Smooth muscle cell of the brain vasculature (primary cell): ENCODE data around the gene UPF3A.
"Not testable (repeated sequence)": the region's sequence is repeated elsewhere in the genome, so short reads cannot be mapped to it uniquely, and the experiment has no call there.

Experiments
- DNase-seq: peaks from one replicate; pipeline ENCODE4 v3.0.0-alpha.2; 2012; ENCODE audit warnings: low read depth, low spot score

The UPF3A gene, protein sequence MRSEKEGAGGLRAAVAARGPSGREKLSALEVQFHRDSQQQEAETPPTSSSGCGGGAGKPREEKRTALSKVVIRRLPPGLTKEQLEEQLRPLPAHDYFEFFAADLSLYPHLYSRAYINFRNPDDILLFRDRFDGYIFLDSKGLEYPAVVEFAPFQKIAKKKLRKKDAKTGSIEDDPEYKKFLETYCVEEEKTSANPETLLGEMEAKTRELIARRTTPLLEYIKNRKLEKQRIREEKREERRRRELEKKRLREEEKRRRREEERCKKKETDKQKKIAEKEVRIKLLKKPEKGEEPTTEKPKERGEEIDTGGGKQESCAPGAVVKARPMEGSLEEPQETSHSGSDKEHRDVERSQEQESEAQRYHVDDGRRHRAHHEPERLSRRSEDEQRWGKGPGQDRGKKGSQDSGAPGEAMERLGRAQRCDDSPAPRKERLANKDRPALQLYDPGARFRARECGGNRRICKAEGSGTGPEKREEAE

DNA sequence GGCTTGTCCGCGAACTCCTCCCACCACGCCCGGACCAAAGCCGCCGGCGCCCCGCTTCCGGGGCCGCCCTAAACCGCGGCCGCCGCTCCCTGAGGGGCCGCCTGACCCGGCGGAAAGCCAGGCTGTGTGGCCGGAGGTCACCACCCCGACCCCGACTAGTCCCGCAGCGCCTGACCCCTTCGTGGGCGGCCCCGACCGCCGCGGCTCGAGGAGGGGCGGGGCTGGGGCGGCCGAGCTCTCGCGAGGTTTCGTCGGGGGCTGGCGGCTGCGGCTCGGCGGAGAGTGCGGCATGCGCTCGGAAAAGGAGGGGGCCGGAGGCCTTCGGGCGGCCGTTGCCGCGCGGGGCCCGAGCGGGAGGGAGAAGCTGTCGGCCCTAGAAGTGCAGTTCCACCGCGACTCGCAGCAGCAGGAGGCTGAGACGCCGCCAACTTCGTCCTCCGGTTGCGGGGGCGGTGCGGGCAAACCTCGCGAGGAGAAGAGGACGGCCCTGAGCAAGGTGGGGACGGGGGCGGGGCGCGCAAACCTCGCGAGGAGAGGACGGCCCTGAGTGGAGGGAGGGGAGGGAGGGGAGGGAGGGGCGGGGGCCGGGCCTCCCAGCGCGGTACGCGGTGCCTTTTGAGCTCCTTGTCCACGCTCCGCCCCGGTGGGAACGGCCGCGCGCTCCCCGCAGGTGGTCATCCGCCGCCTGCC, at the start of gene UPF3A:
UPF3A (plus strand) TSS at position 251 of the 690 bp plus-strand sequence; CDS start at position 290, 39 bp downstream.
- DNase-seq, result peak; percentile 87

DNA sequence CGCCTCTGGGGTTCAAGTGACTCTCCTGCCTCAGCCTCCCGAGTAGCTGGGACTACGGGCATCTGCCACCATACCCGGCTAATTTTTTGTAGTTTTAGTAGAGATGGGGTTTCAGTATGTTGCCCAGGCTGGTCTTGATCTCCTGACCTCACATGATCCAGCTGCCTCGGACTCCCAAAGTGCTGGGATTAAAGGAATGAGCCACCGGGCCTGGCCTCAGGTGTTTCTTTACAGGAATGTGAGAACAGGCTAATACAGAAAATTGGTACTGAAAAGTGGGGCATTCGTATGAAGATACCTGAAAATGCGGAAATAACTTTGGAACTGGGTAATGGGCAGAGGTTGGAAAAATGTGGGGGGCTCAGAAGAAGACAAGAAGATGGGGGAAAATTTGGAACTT, 49.5 kb upstream of the UPF3A start:
- no peak for DNase-seq

DNA sequence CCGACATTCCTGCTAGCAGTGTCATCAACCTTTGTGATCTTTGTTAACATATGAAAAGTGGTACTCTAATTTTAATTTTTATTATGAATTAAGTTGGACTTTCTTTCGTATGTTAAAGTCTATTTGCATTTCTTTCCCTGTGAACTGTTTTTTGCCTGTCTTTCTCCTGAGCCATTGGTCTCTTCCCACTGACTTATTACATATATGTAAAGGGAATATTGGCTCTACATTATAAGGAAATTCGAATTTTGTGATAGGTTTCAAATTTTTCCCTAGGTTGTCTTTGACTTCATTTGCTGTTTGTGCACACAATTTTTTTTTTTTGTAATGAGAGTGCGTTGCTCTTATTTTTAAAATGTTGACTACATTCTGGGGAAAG, 47.1 kb upstream of the UPF3A start:
- DNase-seq, result no peak

DNA sequence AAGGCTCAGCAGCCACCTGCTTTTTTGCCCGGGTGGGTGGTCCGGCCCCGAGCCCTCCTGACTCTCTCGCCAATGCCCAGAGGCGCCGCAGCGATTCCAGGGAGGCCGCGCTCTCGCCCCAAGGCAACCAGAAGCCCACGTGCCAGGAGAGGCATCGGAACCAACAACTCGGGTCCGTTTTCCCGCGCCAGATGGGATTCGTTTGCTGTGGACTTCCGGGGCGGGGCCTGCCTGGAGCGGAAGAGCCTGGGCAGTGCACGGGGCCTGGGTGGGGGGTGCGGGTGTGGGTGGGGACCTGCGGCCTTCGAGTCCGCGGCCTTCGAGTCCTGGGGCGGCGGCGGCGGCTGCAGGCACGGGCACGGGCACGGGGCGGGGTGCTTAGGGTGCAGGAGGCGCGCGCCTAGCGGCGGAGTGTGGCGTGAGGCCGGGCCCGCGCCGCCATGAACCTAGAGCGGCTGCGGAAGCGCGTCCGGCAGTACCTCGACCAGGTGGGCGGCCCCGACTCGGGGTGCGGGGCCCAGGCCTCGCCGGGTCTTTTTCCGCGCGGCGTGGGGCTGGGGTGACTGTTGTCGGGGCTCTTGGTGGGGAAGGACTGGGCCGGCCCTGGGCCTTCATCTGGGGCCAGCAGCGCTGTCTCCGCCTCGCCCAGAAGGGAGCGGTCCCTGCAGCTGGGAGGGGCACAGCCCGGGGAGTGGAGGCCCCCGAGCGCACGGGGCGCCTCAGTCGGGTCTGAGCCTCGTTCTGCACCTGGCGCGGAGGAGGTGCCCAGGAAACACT, 46.6 kb upstream of the UPF3A start, which contains the start of gene CDC16:
CDC16 (plus strand) TSS at position 253 of the 777 bp plus-strand sequence; CDS start at position 441, 188 bp downstream.
- DNase-seq, result peak; percentile 67

DNA sequence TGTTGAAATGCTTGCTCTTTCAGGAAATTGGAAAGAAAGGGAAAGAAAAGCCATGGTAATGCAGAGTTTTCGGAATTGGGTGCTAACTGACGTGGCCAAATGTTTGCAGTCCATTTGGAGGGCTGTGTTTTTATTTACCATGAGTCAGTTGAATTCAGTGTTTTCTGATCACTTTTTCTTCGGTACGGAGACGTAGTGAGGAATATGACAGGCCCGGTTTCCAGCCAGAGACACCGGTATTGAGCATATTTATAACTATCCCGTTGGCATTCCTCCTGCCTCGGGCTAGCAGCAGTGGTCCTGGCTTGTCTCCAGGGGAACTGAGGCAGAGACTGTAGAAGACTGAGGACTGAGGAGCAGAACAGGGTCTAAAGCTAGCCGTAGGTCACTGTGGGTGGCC, 45.7 kb upstream of the UPF3A start:
- DNase-seq, result no peak

DNA sequence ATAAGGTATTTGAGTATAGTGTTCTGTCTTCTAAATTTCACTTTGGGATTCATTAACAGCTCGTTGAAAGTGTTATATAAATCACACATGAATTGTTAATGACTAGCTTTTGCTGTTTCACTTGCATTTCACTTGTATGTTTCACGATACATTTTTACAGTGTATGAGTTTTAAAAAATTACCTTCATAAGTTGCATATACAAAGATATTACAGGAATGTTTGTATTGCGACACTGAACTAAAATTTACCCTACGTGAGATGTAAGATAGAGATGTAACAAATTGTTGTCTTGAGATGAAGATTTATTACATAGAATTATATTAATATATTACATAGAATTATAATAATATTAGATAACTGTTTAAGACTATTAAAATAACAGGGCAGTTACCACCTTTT, 45.2 kb upstream of the UPF3A start:
- no peak for DNase-seq

DNA sequence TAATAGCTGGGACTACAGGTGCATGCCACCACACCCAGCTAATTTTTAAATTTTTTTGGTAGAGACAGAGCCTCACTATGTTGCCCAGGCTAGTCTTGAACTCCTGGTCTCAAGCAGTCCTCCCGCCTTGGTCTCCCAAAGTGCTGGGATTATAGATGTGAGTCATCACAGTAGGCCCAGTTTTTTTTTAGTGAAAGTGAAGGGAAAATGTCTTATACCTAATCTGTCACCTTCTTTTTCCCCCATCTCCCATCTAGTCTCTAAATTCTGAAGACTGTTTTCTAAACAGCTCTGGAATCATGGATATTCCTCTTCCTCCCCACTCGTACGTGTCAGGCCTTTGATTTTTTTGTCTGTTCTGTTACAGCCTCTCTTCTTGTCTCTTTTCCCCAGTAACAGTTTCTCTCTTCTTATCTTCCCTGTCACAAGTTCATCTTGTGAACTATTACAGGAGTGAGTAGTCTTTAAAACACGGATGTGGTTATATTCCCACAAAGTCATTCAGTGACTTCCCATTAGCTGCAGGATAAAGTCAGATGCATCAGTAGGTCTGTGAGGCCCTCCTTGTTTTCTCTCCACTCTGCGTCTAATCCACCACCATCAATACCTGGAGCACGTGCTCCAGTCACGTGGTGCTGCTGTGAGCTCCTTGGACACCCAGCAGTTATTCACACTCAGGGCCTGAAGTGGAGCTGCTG, 43.8 kb upstream of the UPF3A start:
- DNase-seq, result no peak

DNA sequence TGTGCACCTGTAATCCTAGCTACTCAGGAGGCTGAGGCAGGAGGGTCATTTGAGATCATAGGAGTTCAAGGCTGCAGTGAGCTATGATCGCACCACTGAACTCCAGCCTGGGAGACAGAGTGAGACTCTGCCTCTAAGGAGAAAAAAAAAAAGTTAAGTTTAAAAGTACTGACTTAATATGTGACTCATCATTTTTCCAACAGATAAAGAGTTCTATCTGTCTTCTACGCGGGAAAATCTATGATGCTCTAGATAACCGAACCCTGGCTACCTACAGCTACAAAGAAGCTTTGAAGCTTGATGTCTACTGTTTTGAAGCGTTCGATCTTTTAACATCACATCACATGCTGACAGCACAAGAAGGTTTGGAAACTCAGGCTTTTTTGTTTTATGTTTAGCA, 39.5 kb upstream of the UPF3A start:
- DNase-seq, result no peak

DNA sequence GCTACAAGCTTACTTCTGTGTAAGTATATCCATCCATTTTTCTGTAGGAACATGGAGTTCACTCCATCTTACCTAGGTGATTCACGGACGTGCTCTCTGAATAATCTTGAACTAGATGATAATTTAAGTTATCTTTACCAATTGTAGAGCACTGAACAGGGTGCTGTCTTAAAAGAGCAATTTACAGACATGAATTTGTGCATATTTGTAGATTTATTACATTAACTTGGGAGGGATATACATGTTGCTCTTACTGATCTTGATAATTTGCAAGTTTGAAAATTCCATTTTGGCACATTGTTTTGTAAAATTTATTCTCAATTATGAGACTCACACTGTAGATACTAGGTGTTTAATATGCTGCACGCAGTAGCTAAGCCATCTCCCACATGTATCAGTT, 37.4 kb upstream of the UPF3A start:
- no peak for DNase-seq

DNA sequence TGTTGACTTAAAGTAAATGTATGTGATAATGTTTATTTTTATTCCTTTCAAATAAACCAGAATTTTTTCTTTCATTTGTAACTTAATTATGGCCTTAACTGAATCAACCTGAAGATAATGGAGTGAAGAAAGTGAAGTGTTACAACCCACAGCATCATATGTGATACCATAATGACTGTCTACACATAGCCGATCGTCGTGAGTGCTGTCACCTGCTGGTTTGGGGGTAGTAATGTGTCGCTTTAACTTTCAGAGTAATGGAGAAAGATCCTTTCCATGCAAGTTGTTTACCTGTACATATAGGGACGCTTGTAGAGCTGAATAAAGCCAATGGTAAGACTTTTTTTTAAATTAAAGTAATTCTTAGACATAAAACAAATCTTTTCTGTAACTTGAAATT, 36.8 kb upstream of the UPF3A start:
- DNase-seq, result no peak

DNA sequence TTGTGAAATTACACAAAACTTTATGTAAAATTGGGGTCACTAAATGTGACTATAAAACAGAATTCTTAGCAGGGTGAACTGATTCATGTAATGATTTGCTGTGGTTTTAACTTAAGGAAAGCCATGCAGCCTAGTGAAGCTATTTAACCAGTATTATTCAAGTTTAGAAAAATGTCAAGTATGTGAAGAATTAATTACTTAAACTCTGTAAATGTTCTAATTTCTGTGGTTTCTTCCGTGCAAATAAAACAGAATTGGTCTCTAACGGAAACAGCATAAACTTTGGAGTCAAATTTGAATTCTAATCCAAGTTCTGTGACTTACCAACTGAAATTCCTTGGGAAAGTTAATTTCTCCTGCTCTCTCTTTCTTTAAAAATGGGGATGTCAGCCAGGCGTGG, 33.4 kb upstream of the UPF3A start:
- no peak for DNase-seq

DNA sequence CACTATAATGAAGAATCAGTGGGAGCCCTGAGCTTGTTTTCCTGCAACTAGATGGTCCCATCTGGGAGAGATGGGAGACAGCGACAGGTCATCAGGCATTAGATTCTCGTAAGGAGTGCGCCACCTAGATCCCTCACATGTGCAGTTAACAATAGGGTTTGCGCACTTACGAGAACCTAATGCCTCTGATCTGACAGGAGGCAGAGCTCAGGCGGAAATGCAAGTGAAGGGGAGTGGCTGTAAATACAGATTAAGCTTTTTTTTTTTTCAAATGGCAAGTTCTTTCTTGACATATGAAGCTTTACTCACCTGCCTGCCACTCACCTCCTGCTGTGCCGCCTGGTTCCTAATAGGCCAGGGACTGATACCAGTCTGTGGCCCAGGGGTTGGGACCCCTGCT, 32.3 kb upstream of the UPF3A start:
- DNase-seq, result no peak

DNA sequence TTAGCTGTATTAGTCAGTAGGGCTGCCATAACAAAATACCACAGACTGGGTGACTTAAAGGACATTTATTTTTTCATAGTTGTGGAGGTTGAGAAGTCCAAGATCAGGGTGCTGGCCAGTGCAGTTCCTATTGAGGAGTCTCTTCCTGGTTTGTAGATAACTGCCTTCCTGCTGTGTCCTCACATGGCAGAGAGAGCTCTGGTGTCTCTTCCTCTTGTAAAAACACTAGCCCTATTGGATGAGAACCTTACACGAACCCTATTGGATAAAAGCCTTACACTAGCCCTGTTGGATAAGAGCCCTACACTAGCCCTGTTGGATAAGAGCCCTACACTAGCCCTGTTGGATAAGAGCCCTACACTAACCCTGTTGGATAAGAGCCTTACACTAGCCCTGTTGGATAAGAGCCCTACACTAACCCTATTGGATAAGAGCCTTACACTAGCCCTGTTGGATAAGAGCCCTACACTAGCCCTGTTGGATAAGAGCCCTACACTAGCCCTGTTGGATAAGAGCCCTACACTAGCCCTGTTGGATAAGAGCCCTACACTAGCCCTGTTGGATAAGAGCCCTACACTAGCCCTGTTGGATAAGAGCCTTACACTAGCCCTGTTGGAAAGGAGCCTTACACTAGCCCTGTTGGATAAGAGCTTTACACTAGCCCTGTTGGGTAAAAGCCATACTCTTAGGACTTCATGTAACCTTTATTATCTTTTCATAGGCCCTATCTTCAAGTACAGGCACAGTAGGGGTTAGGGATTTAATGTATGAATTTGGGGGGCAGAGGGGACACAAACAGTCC, 29.6 kb upstream of the UPF3A start:
- DNase-seq, result not testable (repeated sequence)

DNA sequence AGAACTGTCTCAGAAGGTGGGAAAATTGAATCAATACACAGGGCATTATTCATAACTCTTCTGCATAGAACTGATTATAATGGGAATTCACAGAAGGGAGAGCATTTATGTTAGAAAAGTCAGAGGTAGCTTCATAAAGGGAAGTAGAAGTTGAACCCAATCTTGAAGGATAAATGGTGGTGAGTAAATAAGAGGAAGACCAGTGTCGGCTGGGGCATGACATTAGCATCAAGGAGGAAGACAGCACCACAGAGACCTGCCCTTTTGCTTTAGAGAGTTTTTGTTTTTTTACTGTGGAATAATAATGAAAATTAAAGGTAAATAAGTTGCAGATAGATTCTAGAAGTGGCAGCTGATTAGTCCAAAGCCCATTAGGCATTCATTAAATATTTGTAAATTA, 24.9 kb upstream of the UPF3A start:
- DNase-seq, result no peak

DNA sequence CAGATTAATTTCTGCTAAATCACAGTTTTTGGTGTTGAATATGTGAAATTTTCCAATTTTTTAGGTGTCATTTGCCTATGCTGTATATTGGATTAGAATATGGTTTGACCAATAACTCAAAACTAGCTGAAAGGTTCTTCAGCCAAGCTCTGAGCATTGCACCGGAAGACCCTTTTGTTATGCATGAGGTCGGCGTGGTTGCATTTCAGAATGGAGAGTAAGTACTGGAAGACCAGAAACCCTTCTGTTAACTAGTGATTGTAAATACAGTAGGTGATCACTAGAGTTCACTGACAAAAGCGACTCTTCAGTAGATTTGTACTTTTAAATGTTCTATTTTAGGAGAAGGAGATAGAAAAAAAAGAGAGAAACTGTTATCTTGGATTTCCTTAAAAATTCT, 24.4 kb upstream of the UPF3A start:
- no peak for DNase-seq

DNA sequence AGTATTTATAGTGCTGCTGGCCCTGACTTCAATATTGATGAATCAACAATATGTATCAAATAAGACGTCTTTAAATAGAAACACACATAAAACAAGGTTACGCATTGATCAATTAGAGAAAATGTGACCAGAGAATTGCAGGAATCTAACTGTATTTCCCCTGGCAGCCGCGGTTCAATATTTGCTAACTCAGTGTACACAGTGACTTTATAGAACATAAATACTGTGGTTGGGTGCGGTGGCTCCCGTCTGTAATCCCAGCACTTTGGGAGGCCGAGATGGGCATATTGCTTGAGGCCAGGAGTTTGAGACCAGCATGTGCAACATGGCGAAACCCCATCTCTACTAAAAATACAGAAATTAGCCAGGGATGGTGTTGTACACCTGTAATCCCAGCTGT, 22.8 kb upstream of the UPF3A start:
- no peak for DNase-seq

DNA sequence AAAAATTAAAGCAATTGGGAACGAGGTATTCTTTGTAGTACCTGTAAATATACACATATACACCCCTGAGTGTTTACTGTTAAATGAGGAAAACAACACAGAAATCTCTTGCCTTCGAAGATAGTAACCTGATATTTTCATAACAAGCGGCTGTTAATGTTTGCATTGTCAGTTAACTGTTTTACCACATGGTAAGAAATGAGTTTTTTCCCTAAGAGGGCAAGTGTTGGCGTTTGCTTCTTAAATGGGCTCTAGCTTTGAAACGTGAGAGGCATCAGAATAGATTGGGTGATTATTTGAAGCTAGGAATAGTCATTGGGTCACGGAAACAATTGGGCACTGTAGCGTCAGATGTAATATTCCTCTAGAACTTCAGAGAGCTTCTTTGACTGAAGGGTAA, 22.0 kb upstream of the UPF3A start:
- DNase-seq, result no peak

DNA sequence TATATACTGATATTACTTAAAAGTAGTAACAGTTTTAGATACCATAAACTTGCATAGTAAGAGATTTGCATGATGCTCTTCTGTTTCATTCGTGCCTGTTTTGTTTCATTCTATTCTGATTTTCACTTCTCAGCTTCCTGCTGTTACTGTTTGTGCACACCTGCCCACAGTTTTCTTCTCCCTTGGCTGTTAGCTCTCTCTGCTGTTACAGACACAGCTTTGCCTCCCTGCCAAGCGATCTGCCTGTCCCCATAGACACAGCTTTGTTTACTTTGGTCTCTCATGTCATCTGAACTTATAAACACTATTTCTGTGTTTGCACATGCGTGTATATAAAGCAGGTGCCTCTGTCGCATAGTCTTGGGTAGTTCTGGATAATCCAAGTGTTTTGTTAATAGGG, 21.4 kb upstream of the UPF3A start:
- DNase-seq, result no peak

DNA sequence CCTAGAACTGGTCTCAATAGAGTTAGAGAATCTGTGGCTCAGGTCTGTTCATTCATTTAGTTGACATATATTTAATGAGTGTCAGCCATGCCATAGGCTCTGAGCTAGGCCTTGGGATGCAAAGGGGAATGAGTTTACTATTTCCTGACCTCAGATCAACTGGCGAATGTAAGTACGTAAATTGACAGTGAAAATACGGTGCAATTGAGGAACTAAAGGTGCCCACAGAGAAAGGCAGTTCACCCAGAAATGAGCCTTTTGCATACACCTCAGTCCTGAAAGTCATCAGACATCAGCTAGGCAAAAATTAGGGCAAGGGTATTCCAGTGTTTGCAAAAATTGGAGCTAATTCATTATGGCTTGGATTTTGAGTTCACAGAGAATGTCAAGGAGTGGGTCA, 20.6 kb upstream of the UPF3A start:
- DNase-seq, result no peak

DNA sequence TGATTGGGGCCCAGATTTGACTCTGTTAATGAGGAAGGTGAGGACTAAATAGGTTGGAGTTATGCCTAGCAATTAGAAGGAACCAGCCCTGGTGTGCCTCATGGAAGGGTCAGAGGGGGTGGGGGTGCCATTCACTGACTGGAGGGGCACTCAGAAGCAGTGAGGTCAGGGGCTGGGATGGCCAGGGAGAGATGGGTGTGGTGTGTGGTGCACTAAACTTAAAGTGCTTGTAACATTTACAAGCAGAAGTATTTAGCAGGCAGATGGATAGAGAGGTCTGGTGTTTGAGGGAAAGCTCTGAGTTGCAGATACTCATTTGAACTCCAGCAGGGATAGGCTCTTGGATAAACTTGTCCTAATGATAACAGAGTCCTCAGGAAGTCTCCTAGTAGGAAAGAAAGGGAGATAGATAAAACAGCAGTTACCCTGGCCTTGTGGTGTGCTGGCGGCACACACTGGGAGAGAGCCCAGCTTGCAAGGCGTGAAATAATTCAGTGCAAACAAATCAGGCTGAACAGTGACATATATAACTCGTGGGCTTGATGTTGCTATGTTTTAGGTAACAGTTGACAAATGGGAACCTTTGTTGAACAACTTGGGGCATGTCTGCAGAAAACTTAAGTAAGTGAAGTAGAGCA, 20.0 kb upstream of the UPF3A start:
- no peak for DNase-seq
